GM20000 (cell line): ENCODE measurements around the gene FAM204A.

Source experiments
- DNase-seq: peaks from one replicate; pipeline ENCODE4 v3.0.0; 2012; ENCODE audit warnings: low spot score
- TF ChIP-seq, protein P1 (sequence below): IDR thresholded peaks from 2 replicates; pipeline ENCODE4 v1.5.1; 2012; ENCODE audit warnings: mild to moderate bottlenecking, control low read depth; ENCODE audit errors: extremely low read depth, missing control alignments

The FAM204A gene

DNA sequence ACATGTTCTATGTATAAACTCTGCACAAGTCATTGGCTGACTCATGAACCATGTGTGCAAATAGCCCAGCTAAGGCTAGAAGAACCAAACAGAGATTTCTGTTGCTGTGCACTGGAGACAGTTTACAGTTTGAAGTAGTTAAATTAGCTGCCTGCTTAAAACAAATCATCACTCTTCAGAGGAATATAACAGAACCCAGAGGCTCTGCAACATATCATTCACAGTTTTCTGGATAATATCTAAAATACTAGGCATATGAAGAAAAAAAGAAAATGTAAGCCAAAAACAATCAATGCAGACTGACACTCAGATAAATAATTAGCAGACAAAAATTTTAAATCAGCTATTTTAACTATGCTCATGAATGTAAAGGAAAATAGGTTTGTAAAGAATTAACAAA is 23.6 kb upstream of the FAM204A start:
- no peak for DNase-seq
- TF ChIP-seq, protein P1, sequence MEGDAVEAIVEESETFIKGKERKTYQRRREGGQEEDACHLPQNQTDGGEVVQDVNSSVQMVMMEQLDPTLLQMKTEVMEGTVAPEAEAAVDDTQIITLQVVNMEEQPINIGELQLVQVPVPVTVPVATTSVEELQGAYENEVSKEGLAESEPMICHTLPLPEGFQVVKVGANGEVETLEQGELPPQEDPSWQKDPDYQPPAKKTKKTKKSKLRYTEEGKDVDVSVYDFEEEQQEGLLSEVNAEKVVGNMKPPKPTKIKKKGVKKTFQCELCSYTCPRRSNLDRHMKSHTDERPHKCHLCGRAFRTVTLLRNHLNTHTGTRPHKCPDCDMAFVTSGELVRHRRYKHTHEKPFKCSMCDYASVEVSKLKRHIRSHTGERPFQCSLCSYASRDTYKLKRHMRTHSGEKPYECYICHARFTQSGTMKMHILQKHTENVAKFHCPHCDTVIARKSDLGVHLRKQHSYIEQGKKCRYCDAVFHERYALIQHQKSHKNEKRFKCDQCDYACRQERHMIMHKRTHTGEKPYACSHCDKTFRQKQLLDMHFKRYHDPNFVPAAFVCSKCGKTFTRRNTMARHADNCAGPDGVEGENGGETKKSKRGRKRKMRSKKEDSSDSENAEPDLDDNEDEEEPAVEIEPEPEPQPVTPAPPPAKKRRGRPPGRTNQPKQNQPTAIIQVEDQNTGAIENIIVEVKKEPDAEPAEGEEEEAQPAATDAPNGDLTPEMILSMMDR = no peak

DNA sequence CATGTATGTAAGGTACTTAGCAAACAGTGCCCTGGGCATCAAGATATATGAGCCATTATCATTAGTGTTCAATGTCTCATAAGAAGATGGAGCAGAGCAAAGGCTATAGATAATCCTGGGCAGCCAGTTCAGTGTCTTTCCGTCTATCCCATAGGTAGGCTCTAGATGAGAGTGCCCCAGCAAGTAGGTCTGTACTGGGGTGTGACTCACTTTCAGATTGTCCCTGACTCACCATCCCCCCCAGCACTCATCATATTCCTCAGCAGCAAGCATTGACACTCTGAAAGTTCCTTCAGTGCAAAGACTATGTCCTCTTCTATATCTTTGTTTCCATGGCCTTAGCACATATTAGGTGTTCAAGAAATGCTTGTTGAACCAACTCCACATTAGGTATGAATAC is 20.0 kb upstream of the FAM204A start:
- TF ChIP-seq, protein P1 = no peak
- no peak for DNase-seq

DNA sequence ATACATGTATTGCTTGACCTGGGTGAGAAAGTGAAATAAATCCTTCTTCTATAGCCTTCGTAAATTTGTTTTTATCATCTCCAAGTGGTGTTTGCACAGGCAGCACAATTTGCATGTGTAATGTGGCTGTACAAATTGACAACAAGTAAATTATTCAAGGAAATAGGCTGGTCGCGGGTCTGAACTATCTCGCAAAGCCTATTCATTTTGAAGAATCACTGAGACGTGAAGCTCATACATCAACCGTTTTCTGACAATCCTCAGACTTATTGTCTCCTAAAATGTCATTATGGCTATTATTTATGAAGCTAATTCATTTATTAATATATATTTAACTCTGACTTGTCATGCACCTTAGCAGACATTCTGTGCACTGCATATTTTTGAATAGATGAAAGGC is 16.2 kb upstream of the FAM204A start:
- DNase-seq = no peak
- TF ChIP-seq, protein P1 = no peak

DNA sequence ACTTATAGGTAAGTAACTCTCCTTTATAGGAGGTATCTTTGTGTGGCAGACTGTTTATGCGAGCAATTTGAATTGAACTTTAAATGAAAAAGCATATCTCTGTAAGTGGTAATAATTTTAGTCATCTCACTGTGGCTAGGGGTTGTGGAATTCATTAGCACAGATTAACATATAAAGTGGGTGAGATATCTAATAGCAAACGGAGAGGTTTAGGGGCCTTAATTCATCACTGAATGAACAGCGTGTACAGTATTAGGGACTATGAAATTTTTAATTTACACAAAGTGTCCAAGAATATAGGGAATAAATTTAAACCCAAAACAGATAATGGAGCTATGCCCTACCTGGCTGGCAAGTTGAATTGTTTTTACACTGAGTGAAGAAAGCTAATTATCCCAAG is 15.7 kb upstream of the FAM204A start:
- TF ChIP-seq, protein P1 = no peak
- no peak for DNase-seq

DNA sequence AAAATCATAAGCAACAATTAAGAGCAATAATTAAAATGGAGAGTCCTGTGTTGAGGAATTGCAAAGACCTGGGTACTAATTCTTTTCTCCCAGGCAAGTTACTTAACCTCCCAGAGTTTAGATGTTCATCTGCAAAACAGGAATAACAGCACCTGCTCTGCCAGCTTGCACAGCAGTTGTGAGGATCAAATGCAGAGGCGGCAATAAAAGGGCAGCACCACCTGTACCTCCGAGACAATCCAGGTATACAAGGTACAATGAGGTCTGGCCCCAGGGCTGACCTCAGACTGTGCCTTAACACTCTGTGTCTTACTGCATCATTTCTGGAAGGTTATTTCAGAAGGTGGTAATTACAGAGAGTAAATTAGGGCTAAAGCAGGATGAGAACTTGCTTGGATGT is 14.5 kb upstream of the FAM204A start:
- TF ChIP-seq, protein P1 = no peak
- no peak for DNase-seq

DNA sequence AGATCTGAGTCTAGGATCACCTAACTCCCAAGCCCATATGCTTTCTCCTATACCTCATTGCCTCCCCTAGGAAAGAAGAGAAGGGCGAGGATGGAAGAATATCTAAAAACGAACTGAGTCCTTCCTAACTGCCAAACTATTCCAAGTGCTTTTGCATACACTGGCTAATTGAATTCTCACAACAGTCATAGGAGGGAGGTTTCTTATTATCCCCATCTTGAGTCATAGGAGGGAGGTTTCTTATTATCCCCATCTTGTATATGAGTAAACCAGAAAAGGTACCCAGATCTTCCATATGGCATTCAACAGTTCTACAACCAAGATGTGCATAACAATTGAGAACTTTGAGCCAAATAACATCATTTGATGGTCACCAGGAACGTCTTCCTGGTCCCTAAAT is 13.1 kb upstream of the FAM204A start:
- no peak for DNase-seq
- TF ChIP-seq, protein P1 = no peak

DNA sequence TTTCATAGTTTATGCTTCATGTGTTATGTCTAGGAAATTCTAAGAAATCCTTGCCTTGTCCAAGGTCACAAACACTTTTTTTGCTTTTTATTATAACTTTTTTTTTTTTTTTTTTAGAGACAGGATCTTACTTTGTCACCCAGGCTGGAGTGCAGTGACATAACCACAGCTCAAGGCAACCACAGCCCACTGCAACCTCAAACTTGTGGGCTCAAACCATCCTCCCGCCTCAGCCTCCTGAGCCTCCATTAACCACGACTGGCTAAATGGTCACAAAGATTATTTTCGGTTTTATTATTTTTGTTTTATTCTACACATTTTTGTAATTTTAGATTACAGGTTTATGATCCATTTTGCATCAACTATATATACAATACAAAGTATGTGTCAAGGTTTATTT is 7.1 kb upstream of the FAM204A start:
- no peak for DNase-seq
- TF ChIP-seq, protein P1 = no peak
